Stimulated activated CD4-positive, alpha-beta T cell treated with anti-CD3 and anti-CD28 coated beads, Interleukin-1b, Interleukin-23, amount 100 ng/mL, for 24 hours (primary cell): ENCODE results near the gene PLBD2.

Experiments used
- DNase-seq, 4 experiments: peaks; one replicate each; pipeline ENCODE4 v3.0.0-alpha.2; 2020; ENCODE audit warnings: low read depth in 4 of 4, low spot score in 1 of 4

Gene PLBD2

DNA sequence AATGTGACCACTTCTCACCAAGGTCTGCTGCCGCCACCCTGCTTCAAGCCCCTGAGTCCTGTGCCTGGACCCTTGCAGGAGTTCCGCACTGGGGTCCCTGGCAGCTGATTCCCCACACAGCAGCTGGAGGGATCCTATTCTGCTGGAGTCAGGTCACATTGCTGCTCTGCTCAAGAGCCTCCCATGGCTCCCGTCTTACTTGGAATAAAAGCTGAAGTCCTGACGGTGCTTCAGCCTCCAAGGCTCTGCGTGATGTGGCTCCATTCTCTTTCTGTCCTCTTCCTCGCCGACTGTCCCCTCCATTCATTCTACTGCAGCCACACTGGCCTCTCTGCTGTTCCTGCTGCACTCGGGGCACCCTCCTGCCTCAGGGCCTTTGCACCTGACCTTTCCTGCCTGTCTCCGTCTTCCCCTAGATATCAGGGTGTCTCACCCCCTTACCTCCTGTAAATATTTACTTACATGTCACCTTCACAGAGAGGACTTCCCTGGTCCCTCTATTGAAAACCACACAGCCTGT, 56.2 kb downstream of the PLBD2 start:
- DNase-seq = no peak

DNA sequence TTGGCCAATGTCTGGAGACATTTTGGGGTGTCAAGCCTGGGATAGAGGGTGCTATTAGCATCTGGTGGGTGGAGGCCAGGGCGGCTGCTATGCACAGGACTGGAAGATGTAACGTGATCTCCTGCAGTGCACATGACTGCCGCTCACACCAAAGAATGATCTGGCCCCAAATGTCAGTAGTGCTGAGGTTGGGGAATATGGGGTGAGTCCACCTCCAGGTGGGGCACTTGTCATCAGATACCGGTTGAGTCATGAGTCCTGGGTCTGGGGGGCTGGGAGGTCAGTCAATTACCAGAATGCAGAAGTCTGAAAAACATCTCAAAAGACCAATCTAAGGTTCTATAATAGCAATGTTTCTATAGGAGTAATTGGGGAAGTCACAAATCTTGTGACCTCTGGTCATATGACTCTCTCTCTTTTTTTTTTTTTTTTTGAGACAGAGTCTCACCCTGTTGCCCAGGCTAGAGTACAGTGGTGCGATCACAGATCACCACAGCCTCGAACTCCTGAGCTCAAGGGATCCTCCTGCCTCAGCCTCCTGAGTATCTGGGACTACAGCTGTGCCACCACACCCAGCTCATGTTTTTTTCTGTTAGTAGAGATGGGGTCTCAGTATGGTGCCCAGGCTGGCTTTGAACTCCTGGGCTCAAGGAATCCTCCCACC, 57.8 kb downstream of the PLBD2 start:
- no peak for DNase-seq

DNA sequence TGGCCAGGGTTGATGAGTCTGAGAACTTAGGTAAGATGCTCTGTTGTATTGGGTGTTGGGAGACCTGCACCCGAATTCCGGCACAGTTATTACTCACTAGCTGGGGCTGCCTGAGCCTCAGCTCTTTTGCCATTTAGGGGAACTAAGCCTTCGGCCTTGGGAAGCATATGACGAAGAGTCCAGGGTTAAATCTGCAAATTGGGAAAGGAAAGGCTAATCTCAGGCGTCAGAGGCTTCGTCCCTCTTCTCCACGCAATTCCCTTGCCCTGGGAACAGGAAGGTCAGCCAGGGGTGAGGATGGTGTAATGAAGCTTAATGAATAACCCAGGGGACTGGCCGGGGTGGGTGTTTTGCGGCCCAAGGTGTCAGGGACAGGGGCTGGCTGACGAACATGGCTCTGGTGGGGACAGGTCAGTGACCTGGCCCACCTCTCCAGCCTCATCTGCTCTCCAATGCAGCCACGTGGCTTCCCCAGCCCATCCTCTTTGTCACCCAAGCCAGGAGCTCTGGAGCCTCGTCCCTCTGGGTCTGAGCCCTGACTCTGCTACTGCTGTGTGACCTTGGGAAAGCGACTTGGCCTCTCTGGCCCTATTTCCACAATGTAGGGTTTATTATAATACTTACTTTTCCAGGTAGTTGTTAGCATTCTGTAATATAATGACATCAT, 60.0 kb downstream of the PLBD2 start:
- DNase-seq = no peak

DNA sequence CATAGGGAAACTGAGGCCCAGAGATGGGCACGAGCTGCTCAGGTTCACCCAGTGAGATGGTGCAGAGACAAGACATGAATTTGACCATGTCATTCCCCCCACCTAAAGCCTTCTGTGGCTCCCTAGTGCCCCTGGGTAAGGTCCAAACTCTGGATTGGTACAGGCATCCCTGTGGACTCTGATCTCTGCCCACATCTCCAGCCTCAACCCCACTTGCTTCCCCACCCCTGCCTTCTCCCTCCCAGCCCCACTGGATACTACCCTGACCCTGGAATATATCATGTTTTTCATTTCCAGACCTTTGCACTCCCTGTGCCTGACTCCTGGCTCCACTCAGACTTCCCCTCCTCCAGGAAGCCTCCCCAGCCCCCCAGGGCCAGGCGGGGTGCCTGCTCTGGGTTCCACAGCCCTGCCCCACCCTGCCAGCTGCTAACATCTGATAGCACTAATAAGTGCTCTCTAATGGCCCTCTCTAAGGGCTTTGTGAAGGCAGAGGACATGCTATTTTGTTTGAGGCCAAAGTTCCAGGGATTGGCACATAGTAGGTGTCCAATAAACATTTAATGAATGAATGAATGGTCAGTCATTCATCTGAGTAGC, 62.7 kb downstream of the PLBD2 start:
- no peak for DNase-seq

DNA sequence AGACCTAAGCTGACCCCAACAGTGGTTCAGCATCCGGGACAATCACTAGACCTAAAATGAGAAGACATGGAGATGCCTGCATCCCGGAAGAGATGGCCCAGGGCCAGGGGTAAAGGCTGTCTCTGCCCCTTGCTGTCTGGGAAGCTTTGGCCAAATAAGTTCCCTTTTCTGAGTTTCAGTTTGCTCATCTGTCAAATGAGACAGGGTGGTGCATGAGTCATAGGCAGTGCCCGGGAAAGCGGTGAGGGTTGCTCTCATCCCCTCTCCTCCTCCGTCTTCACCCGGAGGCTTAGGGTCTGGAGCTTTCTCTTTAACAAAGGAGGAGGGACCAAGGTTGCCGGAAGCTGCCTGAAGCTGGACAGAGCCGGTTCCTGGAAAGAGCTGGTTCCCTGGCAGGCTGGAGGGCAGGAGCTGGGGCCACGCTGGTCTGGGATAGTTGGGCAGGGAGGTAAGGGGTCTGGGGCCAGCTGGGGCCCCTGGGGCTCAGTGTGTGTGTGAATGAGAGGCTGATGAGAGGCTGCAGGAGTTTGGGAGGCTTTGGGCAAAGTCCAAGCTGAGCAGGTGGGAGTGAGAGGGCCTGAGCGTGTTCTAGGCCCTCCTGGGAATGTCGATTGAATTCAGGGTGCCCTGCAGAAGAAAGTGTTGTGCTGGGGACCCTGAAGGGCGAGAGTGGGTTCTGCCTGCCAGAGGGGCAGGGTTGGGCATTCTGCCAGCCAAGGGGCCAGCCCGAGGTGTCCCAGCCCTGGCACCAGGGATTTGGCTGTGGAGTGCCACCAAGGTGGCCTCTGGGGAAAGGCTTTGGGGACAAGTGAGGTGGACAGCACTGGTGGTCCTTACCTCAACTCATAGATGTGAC, 63.9 kb downstream of the PLBD2 start, which contains the start of gene SDSL:
Gene SDSL, plus strand, starts transcription at position 351 of the 856 bp plus-strand sequence. CDS start 5,603 bp downstream, outside the sequence.
- peak in 1 of 4 experiments; percentile 12 for DNase-seq

DNA sequence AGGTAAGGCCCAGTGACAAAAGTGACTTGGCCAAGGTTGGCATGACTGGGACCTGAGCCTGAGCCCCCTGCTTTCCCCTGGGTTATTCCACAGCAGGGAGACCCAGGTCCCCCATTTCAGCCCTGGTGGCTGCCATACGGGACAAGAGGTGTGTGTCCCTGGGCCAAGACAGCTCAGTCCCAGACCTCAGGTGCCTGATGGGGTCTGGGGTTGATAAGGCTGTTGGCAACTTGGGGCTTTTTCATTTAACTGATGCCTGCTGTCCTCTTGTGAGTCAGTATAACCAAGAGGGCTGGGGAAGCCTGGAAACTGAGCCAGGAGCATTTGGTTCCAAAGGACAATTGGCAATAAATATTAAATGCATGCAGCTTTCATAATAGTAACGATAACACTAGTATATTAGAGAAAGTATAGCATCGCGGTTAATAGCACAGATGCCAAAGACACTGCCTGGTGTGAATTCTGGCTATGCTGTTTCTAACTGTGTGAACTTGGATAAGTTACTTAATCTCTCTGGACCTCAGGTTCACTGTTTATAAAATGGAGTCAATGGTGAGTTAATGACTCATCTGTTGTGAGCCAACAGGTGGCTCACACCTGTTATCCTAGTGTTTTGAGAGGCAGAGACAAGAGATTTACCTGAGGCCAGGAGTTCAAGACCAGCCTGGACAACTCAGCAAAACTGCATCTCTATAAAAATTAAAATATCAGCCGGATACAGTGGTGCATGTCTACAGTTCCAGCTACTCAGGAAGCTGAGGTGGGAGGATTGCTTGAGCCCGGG, 64.7 kb downstream of the PLBD2 start:
- DNase-seq = no peak

DNA sequence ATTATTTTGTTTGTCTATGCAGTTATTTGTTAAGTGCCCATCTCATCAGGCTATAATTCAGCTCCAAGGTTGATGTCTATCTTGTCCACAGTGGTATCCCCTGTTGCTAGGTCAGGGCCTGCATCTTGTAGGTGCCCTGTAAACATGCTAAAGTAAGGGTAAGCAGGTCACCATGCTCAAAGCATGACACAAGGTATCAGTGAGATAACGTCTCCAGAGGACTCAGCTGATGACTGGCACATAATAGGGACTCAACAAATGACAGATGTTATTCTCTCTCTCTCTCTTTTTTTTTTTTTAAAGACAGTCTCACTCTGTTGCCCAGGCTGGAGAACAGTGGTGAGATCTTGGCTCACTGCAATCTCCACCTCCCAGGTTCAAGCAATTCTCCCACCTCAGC, 66.1 kb downstream of the PLBD2 start:
- no peak for DNase-seq

DNA sequence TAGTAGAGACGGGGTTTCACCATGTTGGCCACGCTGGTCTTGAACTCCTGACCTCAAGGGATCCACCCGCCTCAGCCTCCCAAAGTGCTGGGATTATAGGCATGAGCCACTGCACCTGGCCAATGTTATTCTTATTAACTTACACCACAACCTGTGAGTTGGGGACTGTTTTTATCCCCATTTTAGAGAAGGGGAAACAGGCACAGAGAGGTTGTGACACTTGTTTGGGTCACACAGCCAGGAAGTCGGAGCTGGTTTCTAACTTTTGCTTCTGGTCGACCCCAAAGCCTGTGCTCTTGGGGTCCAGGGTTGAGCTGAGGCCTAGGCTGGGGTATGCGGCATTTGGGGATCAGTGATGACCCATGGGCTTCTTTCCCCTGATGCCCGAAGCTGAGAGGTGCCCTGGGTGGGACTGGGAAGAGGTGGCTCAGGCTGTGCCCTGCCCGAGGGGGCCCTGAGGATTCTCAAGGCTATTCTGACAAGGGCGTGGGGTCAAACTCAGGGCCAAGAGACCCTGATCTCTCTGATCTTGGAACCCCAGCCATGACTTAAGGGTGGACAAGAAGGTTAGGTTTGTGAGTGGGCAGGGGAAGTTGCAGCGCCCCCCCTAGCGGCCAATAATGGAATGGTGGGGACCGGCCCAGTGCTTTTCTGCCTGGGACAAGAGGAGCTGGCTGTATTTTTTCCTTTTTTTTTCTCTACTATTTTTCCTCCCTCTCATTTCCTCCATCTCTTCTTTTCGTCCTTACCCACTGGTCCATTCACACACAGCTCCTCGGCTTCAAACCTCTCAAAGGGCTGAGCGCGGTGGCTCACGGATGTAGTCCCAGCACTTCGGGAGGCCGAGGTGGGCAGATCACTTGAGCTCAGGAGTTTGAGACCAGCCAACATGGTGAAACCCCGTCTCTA, 66.8 kb downstream of the PLBD2 start:
- DNase-seq = peak in 3 of 4 experiments; percentile 28 to 49 (median 28)

DNA sequence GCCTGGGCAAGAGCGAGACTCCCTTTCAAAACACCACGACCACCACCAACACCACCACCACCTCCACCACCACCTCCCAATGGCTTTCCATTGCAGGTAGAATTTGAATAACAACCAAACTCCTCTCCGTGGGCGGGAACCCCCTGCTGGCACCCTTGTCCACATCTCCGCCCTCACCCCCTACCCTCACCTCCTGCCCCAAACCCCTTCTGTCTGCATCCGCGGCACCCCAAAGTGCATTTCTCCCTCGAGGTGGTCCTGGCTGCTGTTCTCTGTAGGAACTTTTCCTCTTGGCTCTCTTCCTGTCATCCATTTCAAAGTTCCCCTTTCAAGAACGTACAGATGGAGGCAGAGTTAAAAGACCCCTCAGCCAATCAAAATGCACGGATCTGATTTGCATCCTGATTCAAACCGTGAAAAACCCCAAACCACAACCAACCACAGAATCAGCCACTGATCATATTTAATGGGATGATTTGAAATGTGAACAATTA, 67.6 kb downstream of the PLBD2 start:
- no peak for DNase-seq

DNA sequence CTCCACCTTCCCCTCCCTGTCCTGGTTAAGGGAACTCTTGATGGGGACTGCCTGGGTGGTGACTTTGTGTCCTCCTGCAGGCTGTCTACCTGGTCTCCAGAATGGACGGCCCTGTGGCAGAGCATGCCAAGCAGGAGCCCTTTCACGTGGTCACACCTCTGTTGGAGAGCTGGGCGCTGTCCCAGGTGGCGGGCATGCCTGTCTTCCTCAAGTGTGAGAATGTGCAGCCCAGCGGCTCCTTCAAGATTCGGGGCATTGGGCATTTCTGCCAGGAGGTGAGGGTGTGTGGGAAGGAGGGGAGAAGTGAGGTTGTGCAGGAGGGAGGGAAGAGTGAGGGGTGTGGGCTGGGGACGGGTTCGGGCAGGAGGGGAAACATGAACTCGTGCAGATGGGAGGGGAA, 69.5 kb downstream of the PLBD2 start:
- DNase-seq = no peak

DNA sequence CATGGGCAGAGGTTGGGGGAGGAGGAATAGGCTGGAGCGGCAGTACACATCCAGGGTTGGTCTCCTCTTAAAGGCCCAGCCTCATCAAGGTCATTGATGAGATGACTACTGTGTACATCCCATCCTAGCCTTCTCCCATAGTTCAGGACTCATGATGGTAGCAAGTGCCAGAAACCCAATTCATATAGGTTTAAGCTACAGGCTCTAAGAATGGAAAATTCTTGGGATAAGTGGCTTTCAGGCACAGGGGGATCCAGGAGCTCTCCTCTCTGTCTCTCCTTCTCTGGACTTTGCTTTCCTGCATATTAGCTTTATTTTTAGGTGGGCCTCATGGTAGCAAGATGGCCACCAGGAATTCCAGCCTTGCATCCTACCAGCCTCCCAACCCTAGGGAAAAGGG, 70.1 kb downstream of the PLBD2 start:
- DNase-seq = no peak

DNA sequence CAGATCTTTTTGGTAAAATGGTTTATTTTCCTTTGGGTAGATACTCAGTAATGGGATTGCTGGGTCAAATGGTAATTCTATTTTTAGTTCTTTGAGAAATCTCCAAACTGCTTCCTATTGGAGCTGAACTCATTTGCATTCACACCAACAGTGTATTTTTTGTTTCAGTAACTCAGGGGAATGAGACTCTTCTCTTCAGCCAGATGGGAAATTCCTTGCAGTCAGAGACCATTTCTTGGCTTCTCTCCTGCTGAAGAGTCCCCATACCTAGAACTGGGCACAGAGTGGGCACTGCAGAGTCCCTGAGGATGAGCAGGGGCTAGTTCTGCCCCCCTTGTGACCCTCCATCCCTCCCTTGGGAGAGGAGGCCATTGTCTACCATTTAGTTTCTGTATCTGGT, 74.6 kb downstream of the PLBD2 start:
- DNase-seq = no peak

DNA sequence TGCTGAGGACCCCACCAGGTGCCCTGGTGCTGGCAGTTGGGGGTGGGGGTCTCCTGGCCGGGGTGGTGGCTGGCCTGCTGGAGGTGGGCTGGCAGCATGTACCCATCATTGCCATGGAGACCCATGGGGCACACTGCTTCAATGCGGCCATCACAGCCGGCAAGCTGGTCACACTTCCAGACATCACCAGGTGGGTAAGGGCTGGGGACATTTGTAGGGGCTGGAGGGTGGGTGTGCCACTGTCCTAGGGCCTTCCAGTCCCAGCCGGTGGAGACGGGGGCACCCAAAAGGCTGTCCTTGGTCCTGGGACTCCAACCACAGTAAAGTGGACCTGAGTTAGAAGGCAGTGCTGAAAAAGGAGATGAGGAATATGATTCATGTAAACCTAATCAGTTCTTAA, 77.0 kb downstream of the PLBD2 start:
- no peak for DNase-seq

DNA sequence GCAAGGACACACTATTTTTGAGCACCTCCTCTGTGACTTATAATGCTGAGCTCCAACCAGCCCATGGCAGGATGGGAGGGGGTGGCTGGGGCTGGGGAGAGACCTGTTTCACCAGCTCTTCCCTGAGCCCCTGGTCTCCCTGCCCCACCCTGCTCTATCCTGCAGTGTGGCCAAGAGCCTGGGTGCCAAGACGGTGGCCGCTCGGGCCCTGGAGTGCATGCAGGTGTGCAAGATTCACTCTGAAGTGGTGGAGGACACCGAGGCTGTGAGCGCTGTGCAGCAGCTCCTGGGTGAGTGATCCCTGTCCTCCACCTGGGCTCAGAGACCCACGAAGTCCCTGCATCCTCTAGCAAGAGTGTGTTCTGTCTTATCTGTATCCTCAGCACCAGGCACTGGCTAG, 78.2 kb downstream of the PLBD2 start:
- DNase-seq = no peak

DNA sequence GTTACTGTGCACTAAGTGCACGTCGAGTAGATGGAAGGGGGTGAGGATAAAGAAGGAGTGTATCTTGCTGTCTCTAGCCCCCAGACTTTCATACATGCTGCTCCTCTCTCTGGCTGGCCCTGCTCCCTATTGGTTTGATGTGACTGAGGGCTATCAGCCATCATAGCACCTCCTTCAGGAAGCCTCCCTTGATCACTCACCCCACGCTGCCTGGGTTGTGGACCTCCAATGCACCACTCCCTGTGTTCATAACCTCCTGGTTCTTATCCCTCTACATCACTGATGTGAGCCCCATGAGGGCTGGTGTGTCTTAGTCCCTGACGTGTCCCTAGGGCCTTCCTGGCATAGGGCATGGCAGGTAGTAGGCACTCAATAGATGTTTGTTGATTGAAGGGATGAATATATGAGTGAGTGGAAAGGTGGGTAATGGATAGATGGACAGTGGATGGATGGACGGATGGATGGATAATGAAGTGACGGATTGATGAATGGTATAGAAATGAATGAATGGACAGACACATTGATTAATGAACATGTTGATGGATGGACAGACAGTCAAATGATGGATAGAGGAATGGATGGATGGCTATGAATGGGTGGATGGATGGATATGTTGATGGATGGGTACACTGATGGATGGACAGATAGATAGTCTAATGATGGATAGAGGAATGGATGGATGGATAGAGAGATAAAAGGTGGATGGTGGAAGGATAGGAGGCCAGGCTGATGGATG, 78.8 kb downstream of the PLBD2 start:
- no peak for DNase-seq

DNA sequence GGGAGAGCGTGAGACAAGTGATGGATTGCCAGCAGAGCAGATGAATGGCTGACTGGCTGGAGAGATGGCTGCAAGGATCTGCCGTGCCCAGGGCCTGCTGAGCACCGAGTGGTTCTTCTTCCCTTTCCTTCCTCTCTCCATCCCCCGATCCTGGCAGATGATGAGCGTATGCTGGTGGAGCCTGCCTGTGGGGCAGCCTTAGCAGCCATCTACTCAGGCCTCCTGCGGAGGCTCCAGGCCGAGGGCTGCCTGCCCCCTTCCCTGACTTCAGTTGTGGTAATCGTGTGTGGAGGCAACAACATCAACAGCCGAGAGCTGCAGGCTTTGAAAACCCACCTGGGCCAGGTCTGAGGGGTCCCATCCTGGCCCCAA, 79.3 kb downstream of the PLBD2 start:
- DNase-seq = no peak

DNA sequence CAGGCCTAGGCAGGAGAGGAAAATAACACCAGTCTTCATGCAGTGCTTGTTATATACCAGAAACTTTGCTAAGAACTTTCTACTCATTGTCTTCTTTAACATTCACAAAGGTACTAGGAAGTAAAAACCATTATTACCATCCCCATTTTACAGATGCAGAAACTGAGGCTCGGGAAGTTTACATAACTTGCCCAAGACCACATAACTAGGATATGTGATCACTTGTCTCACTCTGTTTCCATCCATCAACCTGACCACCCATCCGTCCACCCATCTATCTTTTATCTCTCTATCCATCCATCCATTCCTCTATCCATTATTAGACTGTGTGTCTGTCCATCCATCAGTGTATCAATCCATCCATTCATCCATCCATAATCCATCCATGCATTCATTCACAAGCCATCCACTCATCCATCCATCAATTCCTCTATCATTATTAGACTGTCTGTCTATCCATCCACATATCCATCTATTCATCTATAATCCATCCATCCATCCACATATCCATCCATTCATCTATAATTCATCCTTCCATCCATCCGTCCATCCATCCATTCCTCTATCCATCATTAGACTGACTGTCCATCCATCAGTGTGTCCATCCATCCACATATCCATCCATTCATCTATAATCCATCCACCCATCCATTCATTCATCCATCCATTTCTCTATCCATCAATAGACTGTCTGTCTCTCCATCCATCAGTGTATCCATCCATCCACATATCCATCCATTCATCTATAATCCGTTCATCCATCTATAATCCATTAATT, 80.3 kb downstream of the PLBD2 start:
- DNase-seq = no peak

DNA sequence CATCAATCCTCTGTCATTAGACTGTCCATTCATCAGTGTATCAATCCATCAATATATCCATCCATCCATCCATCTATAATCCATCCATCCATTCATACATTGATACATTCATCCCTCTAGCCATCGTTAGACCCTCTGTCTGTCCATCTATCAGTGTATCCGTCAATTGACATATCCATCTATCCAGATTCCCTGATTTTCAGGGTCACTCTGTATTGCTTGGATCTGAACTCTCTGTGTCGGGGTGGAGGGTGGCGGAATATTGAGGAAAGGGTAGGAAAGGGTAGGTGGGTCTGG, 80.9 kb downstream of the PLBD2 start:
- no peak for DNase-seq
